Measurements from ENCODE around the gene COQ3.

Gene COQ3, protein sequence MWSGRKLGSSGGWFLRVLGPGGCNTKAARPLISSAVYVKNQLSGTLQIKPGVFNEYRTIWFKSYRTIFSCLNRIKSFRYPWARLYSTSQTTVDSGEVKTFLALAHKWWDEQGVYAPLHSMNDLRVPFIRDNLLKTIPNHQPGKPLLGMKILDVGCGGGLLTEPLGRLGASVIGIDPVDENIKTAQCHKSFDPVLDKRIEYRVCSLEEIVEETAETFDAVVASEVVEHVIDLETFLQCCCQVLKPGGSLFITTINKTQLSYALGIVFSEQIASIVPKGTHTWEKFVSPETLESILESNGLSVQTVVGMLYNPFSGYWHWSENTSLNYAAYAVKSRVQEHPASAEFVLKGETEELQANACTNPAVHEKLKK

DNA sequence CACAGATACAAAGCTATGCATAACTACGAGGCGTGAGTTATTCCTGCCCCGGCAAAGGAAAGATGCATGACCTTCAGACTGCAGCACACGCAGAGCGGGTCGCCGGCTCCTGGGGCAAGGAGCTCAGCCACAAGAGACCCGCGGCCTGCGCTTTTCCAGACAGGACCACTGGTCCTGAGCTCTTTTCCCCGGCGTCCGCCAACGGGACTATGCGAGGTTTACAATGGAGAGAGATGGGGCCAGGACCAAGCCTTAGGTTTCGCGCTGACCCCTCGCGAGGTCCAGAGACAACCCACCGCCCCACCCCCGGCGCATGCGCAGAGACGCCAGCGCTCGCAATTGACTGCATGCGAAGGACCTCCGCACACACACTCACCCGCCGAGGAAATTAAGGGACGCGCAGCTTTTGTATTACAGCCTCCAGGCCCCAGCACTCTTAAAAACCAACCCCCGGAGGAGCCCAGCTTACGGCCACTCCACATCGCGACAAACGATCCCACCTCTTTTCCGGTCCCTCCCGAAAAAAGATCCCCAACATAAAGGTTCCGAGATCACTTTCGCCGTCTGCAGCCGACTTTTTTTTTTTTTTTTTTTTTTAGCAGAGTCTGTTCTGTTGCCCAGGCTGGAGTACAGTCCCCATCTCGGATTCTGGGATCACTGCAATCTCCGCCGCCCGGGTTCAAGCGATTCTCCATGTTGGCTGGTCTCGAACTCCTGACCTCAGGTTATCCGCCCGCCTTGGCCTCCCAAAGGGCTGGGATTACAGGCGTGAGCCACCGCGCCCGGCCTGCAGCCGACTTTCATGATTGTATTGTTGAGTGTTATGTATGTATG, at the start of gene COQ3:
TSS of gene COQ3 (minus strand) at position 498 of the 834 bp plus-strand sequence. CDS start at position 482, 16 bp downstream.
- DNase-seq, result peak; percentile 43

DNA sequence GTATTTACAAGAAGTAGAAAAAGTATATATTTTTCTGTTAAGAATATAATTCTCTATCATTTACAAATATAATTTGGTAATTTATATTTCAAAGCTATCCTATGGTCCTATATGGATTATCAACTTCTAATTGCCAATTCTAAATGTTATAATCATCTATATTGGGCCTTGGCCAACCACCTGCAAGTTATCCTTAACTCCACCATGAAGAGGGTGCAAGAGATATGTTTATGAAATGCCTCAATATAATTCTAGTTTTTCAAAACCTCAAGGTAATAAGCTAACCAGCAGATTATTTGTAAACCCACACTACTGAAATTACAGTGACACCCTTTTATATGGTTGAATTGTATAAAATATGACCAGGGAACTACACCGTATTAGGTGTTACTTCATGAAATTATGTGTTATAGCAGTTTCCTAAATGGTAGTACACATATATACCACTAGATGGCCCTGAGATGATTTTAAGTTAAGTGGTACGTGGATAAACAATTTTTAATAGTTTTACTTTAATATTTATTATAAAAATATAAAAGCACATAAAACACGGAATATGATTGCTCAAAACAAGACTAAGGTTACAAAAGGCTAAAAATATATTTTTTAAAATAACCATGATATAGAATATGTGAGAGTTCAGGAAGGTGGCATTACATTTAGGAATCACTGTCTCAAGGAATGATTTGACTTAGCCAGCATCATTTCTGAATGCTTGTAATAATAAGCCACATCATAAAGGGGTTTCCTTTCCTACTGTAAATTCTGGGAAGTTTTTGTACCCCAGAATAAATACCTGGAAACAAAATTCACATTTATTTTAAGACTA, 40.9 kb upstream of the COQ3 start:
- DNase-seq, result peak; percentile 47

DNA sequence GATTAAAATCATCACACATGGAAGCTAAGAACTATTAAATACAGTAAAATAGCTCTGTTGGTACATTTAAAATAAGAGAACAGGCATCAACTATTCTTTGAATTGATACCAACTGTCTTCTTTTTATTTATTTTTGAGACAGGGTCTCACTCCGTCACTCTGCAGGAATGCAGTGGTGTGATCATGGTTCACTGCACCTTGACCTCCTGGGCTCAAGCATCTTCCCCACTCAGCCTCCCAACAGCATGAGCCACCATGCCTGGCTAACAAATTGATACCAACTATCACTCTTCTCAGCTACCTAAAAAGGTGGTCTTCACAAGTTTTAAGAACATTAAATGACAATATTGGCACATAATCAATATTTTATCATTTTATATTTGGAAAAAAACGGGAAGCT, 38.9 kb upstream of the COQ3 start:
- DNase-seq, result no peak

DNA sequence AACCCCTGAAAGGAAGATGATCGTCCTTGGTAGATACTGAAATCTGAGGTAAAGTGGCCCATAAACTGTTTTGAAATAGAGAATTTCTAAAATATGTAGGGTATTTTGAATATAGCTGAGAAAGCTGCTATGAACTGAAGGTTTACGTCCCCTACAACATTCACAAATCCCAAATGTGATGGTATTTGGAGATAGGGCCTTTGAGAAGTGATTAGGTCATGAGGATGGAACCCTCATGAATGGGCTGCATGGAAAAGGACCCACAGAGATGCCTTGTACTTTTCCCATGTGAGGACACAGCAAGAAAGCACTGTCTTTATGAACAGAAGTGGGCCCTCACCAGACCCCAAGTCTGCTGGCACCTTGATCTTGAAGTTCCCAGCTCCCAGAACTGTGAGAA, 37.9 kb upstream of the COQ3 start:
- DNase-seq, result no peak

DNA sequence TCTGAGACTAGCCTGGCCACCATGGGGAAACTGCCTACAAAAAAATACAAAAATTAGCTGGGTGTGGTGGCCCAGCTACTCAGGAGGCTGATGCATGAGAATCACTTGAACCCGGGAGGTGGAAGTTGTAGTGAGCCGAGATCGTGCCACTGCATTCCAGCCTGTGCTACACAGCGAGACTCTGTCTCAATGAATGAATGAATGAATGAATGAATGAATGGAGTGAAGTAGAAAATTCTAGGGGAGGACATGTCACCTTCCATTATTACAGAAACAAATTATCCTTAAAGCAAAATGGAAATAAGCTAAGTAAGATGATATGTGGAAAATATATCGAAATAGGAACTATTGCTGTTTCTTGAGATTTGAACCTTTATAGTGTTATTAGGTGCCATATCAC, 34.0 kb upstream of the COQ3 start:
- DNase-seq, result no peak

DNA sequence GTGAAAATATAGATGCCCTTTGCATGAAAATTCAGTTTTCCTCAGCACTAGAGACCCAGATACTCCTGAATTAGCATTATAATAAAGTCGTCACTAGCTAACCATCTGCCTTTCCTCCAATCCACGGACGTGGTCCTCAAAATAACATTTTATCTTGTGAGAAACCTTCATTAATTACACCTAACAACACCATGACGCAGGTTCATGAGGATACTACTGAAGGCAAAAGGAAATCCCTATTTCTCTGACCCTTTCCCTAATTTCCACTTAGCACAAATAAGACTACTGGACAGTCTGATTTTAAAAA, 32.4 kb upstream of the COQ3 start:
- DNase-seq, result no peak

DNA sequence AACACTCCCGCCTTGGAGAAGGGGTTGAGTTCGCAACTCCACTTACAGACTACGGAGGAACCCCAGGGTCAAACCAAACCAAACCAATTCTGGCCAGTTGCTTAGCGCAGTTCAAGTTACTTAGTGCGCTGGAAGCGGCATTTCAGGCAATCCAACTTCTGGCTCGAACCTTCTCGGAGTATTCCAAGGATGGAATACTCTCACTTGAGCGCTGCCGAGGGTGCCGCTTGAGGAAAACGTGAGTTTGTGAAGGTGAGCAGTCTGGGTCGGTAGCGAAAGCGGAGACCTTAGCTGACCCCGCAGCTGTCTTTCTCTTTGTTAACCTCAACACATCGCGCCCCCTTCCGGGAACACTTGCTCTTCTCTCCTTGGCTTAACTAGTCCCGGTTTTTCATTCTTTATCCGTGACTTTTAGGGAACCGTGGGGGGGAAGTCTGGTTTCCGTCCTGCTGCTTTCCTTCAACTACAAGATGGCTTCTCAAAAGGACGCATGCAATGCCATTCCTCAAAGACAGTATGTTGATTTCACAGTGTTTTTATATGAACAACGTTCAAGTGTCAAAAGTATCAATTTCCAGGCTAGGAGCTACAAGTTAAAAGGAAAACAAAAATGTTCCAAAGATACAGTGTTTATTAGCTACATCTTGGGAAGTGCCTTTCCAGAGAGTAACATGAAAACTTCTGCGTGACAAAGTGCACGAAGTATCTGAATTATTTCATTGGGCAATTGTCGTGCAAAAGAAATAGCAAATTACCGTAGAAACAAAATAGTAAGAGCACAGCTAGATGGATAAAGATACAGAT, 31.9 kb upstream of the COQ3 start:
- DNase-seq, result peak; percentile 85

DNA sequence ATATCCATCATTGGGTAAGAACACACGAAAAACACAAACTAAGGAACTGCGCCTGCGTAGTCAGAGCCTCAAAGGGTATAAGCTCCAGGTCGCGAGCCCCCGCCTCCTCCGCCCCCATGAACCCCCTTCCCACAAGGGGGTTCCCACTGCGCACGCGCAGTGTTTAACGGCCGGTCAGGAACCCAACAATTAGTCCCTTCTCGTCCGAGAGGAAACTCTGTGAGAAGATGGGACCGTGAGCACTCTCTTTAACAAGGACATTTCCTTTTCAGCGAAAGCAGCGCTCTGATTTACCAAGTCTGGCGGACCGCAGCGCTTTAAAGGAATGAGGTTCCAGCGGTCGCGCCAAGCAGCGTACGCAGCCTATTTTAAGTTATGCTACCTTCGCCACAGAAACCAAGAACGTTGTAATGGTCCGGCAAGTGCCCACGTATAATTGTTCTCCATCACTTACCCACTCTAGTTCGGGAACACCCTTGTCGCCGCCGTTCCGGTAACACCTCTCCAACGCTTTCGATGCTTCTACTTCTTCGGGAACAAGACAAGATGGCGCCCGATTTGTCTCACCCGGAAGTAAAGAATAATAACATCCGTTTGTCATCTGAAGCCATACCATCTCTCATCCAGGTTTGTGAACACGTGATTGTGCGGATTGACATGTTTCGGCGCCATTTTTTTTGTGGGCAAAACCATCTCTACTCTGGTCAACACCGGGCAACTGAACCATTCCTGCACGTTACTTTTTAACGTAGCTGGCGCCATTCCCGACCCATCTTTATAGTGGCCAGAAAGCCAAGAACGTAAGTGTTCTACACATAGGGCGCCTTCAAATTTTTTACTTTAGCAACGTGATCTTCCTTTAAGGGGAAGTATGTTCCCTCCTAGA, 31.0 kb upstream of the COQ3 start, which contains the start of gene PNISR:
TSS of gene PNISR (minus strand) at position 548 of the 886 bp plus-strand sequence. CDS start 10,649 bp downstream, outside the sequence.
- peak; percentile 98 for DNase-seq

DNA sequence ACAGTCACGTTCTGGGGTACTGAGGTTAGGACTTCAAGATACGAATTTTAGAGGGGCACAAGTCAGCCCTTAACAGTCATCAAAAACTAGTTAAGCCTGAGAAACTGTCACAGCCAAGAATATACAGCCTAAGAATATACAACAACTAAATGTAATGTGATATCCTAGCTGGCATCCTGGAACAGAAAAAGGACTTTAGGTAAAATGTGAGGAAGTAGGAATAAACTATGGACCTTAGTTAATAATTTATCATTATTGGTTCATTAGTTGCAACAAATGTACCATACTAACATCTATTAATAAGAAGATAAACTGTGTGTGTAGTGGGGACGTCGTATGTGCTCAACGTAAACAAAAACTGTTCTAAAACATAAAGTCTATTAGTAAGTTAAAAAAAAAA, 30.0 kb upstream of the COQ3 start:
- DNase-seq, result no peak

DNA sequence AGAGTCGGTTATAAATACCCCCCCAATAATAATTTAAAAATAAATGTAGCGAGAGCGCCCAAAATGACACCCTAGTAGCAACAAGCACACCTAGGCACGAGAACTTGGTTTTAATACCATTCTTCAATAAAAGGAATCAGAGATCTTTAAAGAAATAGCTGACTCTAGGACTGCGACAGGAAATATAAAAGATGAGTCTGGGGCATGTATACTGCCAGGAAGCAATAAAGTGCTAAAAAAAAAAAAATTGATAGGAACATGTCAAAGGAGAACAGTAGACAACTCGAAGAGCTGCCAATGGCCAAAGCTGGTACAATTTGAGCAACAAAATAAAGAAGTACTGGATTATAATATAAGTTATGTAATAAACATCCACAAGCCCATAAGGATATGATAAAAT, 28.9 kb upstream of the COQ3 start:
- DNase-seq, result no peak

DNA sequence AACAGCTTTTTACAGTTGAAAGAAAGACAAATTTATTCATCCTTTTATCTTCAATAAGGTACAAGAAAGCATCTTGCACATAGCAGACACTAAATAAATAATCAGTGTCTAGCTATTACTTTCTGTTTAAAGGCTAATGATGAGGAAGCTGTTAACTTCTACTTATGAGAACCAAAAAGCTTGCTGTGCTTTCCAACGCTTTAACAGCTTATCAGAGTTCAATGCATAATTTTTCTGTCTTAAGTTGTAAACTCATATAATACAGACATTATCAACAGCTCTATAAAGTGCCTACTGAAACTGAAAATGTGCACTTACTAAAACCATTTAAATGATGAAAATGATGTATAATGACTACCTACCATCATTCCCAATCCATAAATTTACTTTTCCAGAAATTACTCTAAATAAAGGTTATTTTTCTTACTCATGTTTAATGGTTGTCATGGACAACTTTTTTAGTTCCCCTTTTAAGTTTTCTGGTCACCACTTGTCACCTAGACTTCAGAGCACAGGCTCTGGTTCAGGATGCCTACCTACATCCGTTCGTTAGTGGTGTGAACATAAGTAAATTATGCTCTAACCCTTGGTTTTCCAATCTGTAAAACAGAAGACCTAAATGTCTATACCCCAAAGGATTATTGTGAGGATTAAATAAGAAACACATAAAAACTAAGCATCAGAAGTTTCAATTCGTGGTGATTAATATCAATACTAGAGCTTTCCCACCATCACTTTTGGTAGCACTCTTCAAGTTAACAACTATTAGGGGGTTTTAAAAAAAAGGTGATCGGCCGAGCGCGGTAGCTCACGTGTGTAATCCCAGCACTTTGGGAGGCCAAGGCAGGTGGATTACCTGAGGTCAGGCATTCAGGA, 23.1 kb upstream of the COQ3 start:
- DNase-seq, result no peak

DNA sequence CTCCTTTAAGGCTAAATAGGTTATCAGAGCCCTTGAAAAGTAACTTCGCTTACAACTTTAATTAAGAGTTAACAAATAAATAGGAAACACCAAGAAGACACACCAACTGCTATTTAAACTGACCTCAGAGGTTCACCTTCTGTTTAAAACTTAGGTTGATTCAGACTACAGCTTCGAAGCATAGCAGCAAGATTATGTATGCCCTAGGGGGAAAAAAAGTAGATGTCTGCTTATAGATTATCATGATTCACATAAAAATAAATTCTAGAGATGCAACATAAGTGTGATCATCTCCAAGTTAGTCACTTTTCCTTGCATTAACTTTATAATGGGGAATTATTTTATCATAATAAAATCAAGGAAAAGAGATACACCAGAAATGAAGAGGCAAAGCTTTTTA, 22.2 kb upstream of the COQ3 start:
- DNase-seq, result no peak

DNA sequence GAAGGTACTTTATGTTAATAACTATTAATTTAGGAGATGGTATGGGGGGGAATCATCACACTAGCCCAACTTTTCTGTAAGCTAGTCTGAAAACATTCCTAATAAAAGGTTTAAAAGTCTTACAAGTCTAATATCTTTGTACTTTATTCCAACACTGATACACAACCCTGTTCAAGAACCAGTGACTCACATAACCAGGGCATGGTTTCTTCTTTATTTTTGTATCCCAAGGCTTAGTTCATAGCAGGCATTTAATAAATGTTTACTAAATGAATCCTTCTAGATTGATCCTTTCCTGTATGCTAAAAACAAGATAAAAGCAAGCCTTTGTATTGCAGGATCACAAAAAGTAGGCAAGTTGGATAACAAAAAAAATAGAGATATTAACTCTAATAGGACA, 21.5 kb upstream of the COQ3 start:
- no peak for DNase-seq

DNA sequence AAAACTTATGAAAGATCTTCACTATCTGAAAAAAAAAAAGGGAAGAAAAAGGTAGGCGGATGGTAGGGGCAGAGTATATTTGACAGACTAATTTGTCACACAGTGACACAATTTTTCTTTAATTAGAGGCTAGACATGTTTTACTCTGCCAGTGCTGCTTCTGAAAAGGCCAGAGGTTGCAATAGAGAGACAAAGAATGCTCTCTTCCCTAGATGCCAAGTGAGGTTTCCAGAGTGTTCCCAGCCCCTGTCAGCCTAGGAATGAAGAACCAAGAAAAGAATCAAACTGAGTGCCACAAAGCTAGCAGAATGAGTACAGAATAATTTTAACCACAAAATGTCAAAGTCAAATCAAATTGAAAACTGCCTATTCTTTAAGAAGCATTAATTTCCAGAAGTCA, 18.1 kb upstream of the COQ3 start:
- no peak for DNase-seq

DNA sequence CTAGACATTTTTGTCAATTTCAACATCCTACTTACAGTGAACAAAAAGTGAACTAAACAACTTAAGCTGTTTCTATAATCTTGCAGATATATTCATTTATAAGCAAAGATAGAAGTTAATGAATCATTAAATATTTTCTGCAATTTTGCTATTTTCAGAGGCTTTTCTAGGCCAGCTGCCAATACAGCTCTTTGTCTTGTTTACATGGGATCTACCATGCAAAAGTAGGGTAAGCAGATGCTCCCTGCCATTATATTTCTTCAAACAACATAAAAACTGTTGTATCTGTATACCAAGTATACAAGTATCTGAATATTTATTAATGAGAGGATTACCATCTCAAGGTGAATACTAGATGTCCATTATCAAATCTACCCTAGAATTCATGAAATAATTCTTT, 15.7 kb upstream of the COQ3 start:
- peak; percentile 8 for DNase-seq

DNA sequence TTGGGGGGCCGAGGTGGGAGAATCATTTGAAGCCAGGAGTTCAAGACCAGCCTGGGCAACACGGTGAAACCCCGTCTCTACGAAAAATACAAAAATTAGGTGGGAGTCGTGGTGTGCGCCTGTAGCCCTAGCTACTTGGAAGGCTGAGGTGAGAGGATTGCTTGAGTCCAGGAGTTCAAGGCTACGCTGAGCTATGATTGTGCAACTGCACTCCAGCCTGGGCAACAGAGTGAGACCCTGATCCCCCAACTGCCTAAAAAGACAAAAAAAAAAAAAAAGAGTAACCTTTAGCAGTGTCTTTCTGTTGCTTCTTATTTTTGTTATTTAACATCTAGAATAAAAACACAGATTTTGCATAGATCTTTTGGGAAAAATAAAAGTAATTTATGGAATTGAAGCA, 13.1 kb upstream of the COQ3 start:
- no peak for DNase-seq

DNA sequence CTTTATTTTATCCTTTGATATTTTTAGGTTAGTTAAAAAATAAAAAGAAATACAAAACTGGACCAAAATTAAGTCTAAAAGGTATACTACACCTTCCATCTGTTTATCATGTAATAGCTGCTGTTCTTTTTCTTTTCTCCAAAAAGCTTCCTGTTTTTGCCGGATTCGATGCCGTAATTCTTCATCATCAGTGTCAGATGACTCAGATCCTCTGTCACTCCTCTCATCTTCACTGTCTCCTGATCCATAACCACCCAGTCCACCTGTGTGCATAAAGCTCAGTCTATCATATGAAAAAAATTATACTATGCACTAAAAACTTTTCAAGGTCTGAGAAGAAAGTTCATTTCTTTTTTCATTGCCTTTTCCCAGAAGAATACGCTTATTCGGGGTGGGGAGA, 8.5 kb upstream of the COQ3 start:
- DNase-seq, result no peak

DNA sequence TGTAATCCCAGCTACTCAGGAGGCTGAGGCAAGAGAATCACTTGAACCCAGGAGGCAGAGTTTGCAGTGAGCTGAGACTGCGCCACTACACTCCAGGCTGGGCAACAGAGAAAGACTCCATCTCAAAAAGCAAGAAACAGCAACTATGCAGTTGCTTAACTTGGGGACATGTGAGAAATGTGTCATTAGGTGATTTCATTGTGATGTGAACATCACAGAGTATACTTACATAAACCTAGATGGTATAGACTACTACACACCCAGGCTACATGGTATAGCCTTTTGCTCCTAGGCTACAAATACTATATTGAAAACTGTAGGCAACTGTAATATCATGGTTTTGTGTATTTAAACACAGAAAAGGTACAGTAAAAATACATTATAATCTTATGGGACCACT, 3.3 kb upstream of the COQ3 start:
- DNase-seq, result no peak

DNA sequence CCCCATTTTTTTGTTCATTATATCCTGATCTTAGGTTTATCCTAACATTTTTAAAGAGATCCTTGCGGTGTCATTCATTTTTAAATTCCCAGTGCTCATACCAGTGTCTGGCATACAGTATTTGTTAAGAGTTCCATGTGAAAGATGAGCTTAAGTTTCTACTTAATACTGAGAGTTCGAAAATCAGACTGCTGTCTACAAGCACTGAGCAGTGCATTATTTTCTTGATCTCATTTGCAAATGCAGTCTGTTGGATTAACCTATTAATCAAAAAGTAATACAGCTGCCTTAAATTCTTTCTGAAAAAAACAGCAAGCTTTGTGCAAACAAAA, 663 bp downstream of the COQ3 start:
- DNase-seq, result peak; percentile 36

DNA sequence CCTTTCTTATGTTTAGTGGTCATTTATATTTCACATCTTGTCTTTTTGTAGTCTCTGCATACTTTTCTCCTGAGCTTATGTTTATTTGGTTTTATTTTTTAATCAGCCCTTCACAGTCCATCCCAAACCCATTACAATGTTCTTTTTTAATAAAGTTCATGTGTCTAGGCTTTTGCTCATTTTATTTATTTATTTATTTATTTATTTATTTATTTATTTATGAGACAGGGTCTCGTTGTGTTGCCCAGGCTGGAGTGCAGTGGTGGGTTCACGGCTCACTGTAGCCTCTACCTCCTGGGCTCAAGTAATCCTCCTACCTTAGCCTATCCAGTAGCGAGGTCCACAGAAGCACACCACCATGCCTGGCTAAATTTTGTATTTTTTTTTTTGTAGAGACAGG, 3.1 kb downstream of the COQ3 start:
- DNase-seq, result no peak

DNA sequence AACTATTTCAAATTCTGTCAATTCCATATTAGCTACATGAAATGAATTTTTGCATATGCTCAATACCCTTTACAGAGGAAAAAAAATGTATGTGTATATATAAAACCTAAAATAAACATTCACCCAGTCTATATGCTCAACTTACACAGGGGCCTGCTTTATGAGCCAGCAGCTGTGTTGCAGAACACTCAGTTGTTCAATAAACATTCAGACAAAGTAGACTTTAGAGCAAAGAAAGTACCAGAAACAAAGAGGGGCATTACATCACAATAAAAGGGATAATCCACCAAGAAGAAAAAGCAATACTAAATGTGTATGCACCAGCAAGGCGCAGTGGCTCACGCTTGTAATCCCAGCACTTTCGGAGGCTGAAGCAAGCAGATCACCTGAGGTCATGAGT, 9.5 kb downstream of the COQ3 start:
- no peak for DNase-seq
